Parathyroid adenoma (tissue), 2 donors: Measurements from ENCODE around the gene FGF23.
A peak's percentile ranks its signal among the peaks of the same experiment; 100 is the strongest.

Source experiments
- H2AFZ ChIP-seq: fragments of 300-600 bp; sonication (generic); one replicate; pipeline ENCODE4 v1.7.0; 2017; ENCODE audit warnings: antibody characterized with exemption, mild to moderate bottlenecking
- H3K27ac ChIP-seq: fragments of 300-600 bp; sonication (generic); one replicate; pipeline ENCODE4 v1.7.0; 2017
- H3K27me3 ChIP-seq: fragments of 300-600 bp; sonication (generic); one replicate; pipeline ENCODE4 v1.7.0; 2017; ENCODE audit warnings: low read length; ENCODE audit not compliant: control insufficient read depth, insufficient read depth
- H3K36me3 ChIP-seq: fragments of 300-600 bp; sonication (generic); one replicate; pipeline ENCODE4 v1.7.0; 2017; ENCODE audit warnings: low read length; ENCODE audit not compliant: control insufficient read depth, insufficient read depth
- H3K4me1 ChIP-seq: fragments of 300-600 bp; sonication (generic); one replicate; pipeline ENCODE4 v1.7.0; 2017; ENCODE audit warnings: control low read depth
- H3K4me2 ChIP-seq: fragments of 300-600 bp; sonication (generic); one replicate; pipeline ENCODE4 v1.7.0; 2017; ENCODE audit warnings: low read length
- H3K4me3 ChIP-seq: fragments of 300-600 bp; sonication (generic); one replicate; pipeline ENCODE4 v1.7.0; 2017; ENCODE audit warnings: low read depth, low read length
- H3K79me2 ChIP-seq: fragments of 300-600 bp; sonication (generic); one replicate; pipeline ENCODE4 v1.7.0; 2017; ENCODE audit warnings: control low read depth
- H3K9ac ChIP-seq: fragments of 300-600 bp; sonication (generic); one replicate; pipeline ENCODE4 v1.7.0; 2017; ENCODE audit warnings: mild to moderate bottlenecking
- H3K9me3 ChIP-seq: fragments of 300-600 bp; sonication (generic); one replicate; pipeline ENCODE4 v1.7.0; 2017; ENCODE audit warnings: low read length; ENCODE audit not compliant: control insufficient read depth
- TF ChIP-seq, protein P1 (sequence below): fragments of 300-600 bp; sonication (generic); IDR thresholded peaks from one replicate; pipeline ENCODE4 v1.7.0; 2017; ENCODE audit warnings: antibody characterized with exemption, mild to moderate bottlenecking
- donor health status: primary hyperparathyroidism.

Gene FGF23

DNA sequence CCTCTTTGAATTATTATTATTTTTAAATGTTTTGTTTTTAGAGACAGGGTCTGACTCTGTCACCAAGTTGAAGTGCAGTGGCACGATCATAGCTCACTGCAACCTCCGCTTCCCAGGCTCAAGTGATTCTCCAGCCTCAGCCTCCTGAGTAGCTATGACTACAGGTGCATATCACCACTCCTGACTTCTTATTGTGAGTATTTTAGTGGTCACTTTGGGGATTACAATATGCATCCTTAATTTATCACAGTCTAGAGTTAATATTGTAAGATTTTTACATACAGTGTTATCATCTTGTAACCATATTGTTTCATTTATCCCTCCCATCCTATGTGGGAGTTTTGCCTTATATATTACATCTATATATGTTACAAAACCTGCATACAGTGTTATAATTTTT, 13.4 kb downstream of the FGF23 start:
- TF ChIP-seq, protein P1, sequence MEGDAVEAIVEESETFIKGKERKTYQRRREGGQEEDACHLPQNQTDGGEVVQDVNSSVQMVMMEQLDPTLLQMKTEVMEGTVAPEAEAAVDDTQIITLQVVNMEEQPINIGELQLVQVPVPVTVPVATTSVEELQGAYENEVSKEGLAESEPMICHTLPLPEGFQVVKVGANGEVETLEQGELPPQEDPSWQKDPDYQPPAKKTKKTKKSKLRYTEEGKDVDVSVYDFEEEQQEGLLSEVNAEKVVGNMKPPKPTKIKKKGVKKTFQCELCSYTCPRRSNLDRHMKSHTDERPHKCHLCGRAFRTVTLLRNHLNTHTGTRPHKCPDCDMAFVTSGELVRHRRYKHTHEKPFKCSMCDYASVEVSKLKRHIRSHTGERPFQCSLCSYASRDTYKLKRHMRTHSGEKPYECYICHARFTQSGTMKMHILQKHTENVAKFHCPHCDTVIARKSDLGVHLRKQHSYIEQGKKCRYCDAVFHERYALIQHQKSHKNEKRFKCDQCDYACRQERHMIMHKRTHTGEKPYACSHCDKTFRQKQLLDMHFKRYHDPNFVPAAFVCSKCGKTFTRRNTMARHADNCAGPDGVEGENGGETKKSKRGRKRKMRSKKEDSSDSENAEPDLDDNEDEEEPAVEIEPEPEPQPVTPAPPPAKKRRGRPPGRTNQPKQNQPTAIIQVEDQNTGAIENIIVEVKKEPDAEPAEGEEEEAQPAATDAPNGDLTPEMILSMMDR = no peak

DNA sequence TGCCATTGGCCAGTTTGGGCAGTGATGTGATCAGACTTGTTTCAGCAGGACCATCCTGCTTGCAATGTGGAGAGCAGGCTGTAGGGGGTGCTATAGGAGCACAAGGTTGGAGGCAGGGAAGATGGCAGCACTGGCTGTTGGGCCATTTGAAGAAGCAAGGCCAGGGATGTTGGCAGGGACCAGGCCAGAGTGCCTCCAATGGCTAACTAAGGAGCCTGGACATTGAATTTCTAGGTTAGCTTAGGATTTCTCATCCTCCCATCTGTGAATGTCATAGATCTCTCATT, 23.5 kb downstream of the FGF23 start:
- Histone ChIP-seq H3K4me1 (no peaks in the 10 kb centered on the region), H3K27ac (no peak overlapping the region), H3K4me3 (no peak overlapping the region), H3K36me3 (no peaks in the 10 kb centered on the region), H3K79me2 (no peaks in the 10 kb centered on the region), H3K4me2 (no peak overlapping the region), H3K27me3 (no peaks in the 10 kb centered on the region), H3K9ac (no peak overlapping the region), H3K9me3 (no peaks in the 10 kb centered on the region), H2AFZ (no peak overlapping the region)
- TF ChIP-seq, protein P1 = peak; percentile 17

More for the DNA sequence above, 13.4 kb downstream of the FGF23 start:
- Histone ChIP-seq H3K4me3 (no peak overlapping the region), H3K27ac (no peak overlapping the region), H3K36me3 (no peaks in the 10 kb centered on the region), H3K4me2 (no peak overlapping the region), H3K79me2 (no peaks in the 10 kb centered on the region), H3K27me3 (no peaks in the 10 kb centered on the region), H3K9me3 (no peaks in the 10 kb centered on the region), H3K9ac (no peak overlapping the region), H3K4me1 (no peaks in the 10 kb centered on the region), H2AFZ (no peak overlapping the region)

DNA sequence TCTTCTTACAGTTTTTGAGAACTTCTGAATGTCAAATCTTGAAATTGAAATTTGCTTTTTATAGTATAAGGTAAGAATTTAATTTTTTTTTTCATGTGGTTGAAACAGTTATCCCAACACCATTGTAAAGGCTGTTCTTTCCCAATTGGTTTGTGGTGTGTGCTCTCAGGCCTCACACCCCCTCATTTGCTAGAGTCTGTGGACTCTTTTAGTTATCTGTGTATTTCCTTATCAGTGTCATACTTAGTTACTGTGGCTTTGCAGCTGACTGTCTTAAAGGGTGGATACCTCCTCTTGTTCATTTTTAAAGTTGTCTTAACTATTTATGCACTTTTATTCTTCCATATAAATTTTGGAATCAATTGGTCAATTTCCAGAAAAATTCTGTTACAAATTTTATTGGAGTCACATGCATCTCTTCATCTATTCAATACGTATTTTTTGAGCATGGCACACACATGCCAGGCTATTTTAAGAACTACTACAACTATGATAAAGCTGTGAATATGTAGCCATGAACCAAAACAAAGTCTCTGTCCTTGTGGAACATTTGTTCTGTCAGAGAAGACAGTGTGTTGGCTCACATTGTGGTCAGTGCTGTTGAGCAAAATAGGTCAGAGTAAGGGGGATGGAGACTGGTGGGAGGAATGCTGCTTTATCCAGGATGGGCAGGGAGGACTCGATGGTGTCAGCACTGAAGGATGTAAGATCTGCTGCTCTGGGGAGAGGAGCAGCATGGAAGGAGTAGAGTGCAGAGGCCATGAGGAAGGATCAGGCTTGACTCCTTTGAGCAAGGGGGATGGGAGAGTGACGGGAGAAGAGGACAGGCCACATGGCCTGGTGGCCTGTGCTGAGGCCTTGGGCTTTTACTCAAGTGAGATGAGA, 24.1 kb downstream of the FGF23 start:
- Histone ChIP-seq H3K9ac (no peak overlapping the region), H3K9me3 (no peaks in the 10 kb centered on the region), H3K4me1 (no peaks in the 10 kb centered on the region), H2AFZ (no peak overlapping the region), H3K4me3 (no peak overlapping the region), H3K27ac (no peak overlapping the region), H3K27me3 (no peaks in the 10 kb centered on the region), H3K79me2 (no peaks in the 10 kb centered on the region), H3K36me3 (no peaks in the 10 kb centered on the region), H3K4me2 (no peak overlapping the region)
- TF ChIP-seq, protein P1 = no peak

DNA sequence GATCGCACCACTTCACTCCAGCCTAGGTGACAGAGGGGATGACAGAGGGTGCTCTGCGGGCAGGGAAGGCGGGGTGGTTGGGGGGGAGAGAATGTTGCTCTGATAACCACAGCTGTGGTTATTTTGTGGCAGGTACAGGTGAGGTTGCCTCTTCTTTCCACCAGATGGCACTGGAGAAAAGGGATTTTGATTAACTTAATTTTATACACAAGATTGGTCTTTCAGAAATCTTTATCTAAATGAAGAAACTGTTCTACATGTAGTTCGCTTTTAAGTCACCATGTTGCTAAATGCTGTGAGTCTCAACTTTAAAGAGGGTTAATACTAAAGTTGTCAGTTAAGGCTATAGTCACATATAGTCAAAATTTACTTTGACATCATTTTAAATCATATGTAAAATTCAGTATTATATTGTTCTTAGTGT, 25.7 kb downstream of the FGF23 start:
- Histone ChIP-seq H2AFZ (no peak overlapping the region), H3K79me2 (no peaks in the 10 kb centered on the region), H3K27me3 (no peaks in the 10 kb centered on the region), H3K4me2 (no peak overlapping the region), H3K9ac (no peak overlapping the region), H3K4me1 (no peaks in the 10 kb centered on the region), H3K36me3 (no peaks in the 10 kb centered on the region), H3K4me3 (no peak overlapping the region), H3K27ac (no peak overlapping the region), H3K9me3 (no peaks in the 10 kb centered on the region)
- TF ChIP-seq, protein P1 = peak; percentile 27

DNA sequence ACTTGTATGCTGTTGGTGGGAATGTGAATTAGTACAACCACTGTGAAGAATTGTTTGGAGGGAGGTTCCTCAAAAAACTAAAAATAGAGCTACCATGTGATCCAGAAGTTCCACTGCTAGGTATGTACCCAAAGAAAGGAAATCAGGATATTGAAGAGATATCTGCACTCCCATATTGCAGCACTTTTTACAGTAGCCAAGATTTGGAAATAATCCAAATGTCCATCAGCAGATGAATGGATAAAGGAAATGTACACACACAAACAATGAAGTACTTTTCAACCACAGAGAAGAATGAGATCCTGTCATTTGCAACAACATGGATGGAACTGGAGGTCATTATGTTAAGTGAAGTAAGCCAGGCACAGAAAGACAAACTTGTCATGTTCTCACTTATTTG, 32.6 kb downstream of the FGF23 start:
- Histone ChIP-seq H3K9me3 (no peaks in the 10 kb centered on the region), H3K79me2 (no peaks in the 10 kb centered on the region), H3K36me3 (no peaks in the 10 kb centered on the region), H3K9ac (no peak overlapping the region), H3K4me3 (no peak overlapping the region), H2AFZ (no peak overlapping the region), H3K4me1 (no peaks in the 10 kb centered on the region), H3K4me2 (no peak overlapping the region), H3K27ac (no peak overlapping the region), H3K27me3 (no peaks in the 10 kb centered on the region)
- TF ChIP-seq, protein P1 = no peak
